Measurements from ENCODE around the gene HOXA3.

The HOXA3 gene

DNA sequence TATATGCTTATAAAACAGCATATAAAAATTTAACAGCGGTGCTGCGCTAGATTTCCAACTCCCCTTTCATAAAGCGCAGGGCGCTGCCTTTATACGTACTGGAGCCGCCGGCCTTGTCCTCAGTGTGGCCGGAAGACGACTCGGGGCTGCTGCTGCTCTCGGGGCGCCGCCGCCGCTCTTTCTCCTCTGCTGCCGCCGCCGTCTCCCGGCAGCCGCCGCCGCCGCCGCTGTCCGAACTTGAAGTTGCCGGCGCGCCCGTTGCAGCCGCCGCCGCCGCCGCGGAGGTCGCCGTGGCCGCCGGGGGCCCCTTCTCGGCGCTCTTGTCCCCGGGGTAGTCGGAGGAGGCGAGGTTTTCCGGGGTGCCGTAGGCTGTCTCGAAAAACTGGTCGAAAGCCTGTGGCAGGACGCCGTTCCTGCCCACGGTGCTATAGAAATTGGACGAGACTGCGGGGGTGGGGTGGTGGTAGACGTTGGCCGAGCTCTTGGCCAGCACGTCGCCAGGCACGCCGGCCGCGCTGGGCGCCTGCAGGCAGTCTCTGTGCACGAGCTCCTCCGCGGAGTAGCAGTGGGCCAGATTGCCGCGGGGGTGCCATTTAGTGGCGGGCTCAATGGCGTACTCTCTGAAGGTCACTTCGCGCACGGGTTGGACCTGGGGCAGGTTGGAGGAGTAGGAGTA, 32.1 kb upstream of the HOXA3 start:
- no peak for TF ChIP-seq CTCF (IDR thresholded peaks at IDR 0.05; ENCODE audit: borderline replicate concordance, insufficient read depth, low read depth, low read length)
- no peak overlapping the region for H3K4me3 ChIP-seq (ENCODE audit: low read depth, low read length)

DNA sequence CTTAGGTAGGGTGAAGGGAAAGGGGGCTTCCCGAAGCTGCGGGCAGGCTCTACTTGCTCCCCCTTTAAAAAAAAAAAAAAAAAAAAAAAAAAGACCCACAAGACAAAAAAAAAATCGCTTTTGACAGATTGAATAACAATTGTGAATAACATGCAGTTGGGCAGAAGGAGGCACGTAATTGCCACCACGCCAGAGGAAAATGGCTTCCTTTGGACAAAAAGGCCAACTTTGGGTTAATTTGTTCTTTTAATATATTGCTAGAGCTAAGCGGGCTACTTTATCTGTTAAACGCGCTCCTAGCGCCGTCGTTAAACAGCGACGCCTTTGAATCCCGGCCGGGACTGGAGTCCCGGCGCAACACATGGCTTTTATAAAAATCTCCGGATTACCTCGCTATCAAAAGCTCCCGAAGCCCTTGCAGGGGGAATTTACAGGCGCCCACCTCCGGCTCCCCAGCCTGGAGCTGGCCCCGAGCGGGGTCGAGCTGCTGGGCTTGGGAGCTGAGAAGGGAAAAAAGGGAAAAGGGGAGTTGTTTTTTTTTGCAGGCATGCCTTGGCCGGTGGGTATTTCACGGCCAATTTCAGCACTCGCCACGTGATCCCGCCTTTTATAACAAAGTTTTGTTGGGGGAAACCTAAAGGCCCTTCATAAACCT, 31.4 kb upstream of the HOXA3 start:
- no peak for TF ChIP-seq CTCF (IDR thresholded peaks at IDR 0.05; ENCODE audit: borderline replicate concordance, insufficient read depth, low read depth, low read length)
- H3K4me3 ChIP-seq (ENCODE audit: low read depth, low read length) = no peak overlapping the region

GRCh38 chr7:27182861-27183681, 30.7 kb upstream of the HOXA3 start:
- no peak overlapping the region for H3K4me3 ChIP-seq (ENCODE audit: low read depth, low read length)
- TF ChIP-seq CTCF (IDR thresholded peaks at IDR 0.05; ENCODE audit: borderline replicate concordance, insufficient read depth, low read depth, low read length) = no peak

GRCh38 chr7:27182285-27182841, 30.0 kb upstream of the HOXA3 start:
- H3K4me3 ChIP-seq (ENCODE audit: low read depth, low read length) = no peak overlapping the region
- no peak for TF ChIP-seq CTCF (IDR thresholded peaks at IDR 0.05; ENCODE audit: borderline replicate concordance, insufficient read depth, low read depth, low read length)

DNA sequence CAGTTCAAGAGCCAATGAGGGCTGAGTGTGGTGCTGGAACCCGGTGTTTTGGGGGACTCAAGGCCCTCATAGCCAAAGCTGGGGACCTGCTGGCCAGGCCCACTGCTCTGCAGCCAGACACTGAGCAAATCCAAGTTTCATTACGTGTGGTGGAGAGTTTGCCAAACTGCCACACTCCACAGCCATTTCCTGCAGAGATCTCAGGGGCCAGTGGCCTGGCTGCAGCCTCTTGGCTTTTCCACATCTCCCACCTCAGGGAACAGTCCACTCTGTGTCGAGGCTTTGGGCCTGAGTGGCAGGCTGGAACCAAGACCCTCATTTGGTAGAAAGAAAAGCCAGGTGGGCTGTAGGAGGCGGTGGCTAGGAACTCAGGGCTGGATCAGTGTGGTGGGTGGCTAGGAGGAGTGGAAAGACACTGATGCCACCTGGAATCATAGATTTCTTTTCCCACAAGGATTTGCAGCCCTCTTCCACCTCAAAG, 29.5 kb upstream of the HOXA3 start:
- no peak overlapping the region for H3K4me3 ChIP-seq (ENCODE audit: low read depth, low read length)
- no peak for TF ChIP-seq CTCF (IDR thresholded peaks at IDR 0.05; ENCODE audit: borderline replicate concordance, insufficient read depth, low read depth, low read length)

- no peak for TF ChIP-seq CTCF (IDR thresholded peaks at IDR 0.05; ENCODE audit: borderline replicate concordance, insufficient read depth, low read depth, low read length)
- H3K4me3 ChIP-seq (ENCODE audit: low read depth, low read length) = no peak overlapping the region
These were observed 28.3 kb upstream of the HOXA3 start for GRCh38 chr7:27180431-27181420.

Data from GM12875 (cell line).